ENCODE results near the gene SPATS1. TPM values are rescaled to one million over a fixed set of nuclear protein-coding genes. Genes with fewer than 3 reads are reported as not detected.

The SPATS1 gene
- total RNA-seq, 1 experiment from 2014 or later, result not detected

DNA sequence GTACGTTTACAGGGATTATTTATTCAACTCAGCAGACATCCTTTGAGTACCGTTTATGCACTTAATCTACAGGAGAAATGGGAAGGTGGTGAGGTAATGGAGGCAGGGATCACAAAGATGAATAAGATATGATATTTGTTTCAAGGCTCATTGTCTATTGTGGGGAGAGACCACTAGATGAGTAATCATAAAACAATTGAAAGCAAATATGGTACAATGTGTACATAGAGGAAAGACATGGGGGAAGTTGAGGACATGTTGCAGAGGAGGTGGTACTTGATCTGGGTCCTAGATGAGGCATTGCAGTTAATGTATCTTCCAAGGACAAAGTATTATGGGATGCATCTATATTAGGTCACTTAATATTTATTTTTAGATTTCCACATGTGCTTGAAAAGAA lies 31.3 kb downstream of the SPATS1 start:
- peak; percentile 38 for DNase-seq
- ATAC-seq, result peak; percentile 38
- no peak overlapping the region for H2AFZ ChIP-seq (ENCODE audit: low read length)
- H3K4me3 ChIP-seq (ENCODE audit: low read length), result no peak overlapping the region
- no peak overlapping the region for H3K4me2 ChIP-seq (ENCODE audit: low read length)
- no peak overlapping the region for H3K9ac ChIP-seq (ENCODE audit: low read length)
- ChIA-PET POLR2A (ENCODE audit: unreplicated experiment) (no interaction called here), CTCF (no interaction called here)
- BruUV-seq (replicated peaks), result no TSS peak
- no peaks in the 10 kb centered on the region for H3K36me3 ChIP-seq (ENCODE audit: low read depth, low read length)
- H3K79me2 ChIP-seq (ENCODE audit: low read length), result no peaks in the 10 kb centered on the region
- H3K4me1 ChIP-seq (ENCODE audit: insufficient read depth, low read length), result 0 out of 2 replicates have a peak, but pooled peaks cover 5% of the 10 kb centered on the region
- no peaks in the 10 kb centered on the region for H3K9me2 ChIP-seq (replicated peaks; ENCODE audit: low read length)
- no peaks in the 10 kb centered on the region for H3K27me3 ChIP-seq (ENCODE audit: low read length)
- no peaks in the 10 kb centered on the region for H4K20me1 ChIP-seq (ENCODE audit: low read length)
- H3K9me3 ChIP-seq (ENCODE audit: low read length), result no peaks in the 10 kb centered on the region
- TF ChIP-seq EZH2phosphoT487 (IDR thresholded peaks at IDR 0.05; ENCODE audit: borderline replicate concordance, low read length) (no peak), EZH2 (IDR thresholded peaks at IDR 0.05; ENCODE audit: low read length, unreplicated experiment) (no peak)
- TF ChIP-seq, protein P1, sequence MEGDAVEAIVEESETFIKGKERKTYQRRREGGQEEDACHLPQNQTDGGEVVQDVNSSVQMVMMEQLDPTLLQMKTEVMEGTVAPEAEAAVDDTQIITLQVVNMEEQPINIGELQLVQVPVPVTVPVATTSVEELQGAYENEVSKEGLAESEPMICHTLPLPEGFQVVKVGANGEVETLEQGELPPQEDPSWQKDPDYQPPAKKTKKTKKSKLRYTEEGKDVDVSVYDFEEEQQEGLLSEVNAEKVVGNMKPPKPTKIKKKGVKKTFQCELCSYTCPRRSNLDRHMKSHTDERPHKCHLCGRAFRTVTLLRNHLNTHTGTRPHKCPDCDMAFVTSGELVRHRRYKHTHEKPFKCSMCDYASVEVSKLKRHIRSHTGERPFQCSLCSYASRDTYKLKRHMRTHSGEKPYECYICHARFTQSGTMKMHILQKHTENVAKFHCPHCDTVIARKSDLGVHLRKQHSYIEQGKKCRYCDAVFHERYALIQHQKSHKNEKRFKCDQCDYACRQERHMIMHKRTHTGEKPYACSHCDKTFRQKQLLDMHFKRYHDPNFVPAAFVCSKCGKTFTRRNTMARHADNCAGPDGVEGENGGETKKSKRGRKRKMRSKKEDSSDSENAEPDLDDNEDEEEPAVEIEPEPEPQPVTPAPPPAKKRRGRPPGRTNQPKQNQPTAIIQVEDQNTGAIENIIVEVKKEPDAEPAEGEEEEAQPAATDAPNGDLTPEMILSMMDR (conservative IDR thresholded peaks at IDR 0.05; ENCODE audit: low read depth, low read length), result no peak
- no peaks in the 10 kb centered on the region for H3F3A ChIP-seq (ENCODE audit: low read length, unreplicated experiment)
- intact Hi-C loops (cut with micrococcal nuclease), result no loop called here
- H3K27ac ChIP-seq (ENCODE audit: low read length), result no peak overlapping the region

DNA sequence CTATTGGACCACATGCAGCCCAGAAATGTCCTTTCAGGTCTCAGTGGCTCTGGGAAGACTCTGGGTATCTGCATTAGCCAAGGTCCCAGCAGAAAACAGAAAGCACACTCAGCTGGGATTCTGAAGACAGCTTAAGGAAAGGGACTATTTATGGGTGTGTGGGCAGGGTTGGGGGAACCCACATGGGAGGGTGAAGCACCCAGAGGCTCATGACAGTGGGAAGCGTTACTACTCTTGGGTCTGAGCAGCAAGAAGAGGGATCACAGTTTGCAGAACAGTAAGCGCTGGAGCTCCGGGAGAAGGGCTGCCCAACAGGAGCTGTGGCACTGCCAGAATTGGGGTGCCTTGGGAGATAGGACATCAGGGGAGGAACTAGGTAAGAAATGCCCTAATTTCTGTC lies 32.6 kb downstream of the SPATS1 start:
- ATAC-seq, result no peak
- Histone ChIP-seq H3K9ac (ENCODE audit: low read length) (no peak overlapping the region), H3K36me3 (ENCODE audit: low read depth, low read length) (no peaks in the 10 kb centered on the region), H3K4me1 (ENCODE audit: insufficient read depth, low read length) (0 out of 2 replicates have a peak, but pooled peaks cover 5% of the 10 kb centered on the region), H3K9me3 (ENCODE audit: low read length) (no peaks in the 10 kb centered on the region), H3K27me3 (ENCODE audit: low read length) (no peaks in the 10 kb centered on the region), H4K20me1 (ENCODE audit: low read length) (no peaks in the 10 kb centered on the region), H3K4me3 (ENCODE audit: low read length) (no peak overlapping the region), H2AFZ (ENCODE audit: low read length) (no peak overlapping the region), H3K9me2 (replicated peaks; ENCODE audit: low read length) (no peaks in the 10 kb centered on the region), H3K4me2 (ENCODE audit: low read length) (no peak overlapping the region), H3K79me2 (ENCODE audit: low read length) (no peaks in the 10 kb centered on the region), H3K27ac (ENCODE audit: low read length) (no peak overlapping the region), H3F3A (ENCODE audit: low read length, unreplicated experiment) (no peaks in the 10 kb centered on the region)
- intact Hi-C loops (cut with micrococcal nuclease), result no loop called here
- POLR2A ChIA-PET (ENCODE audit: unreplicated experiment), result no interaction called here
- no TSS peak for BruUV-seq (replicated peaks)
- no peak for DNase-seq
- CTCF ChIA-PET, result no interaction called here
- no peak for TF ChIP-seq EZH2 (IDR thresholded peaks at IDR 0.05; ENCODE audit: low read length, unreplicated experiment)
- no peak for TF ChIP-seq EZH2phosphoT487 (IDR thresholded peaks at IDR 0.05; ENCODE audit: borderline replicate concordance, low read length)
- TF ChIP-seq, protein P1 (conservative IDR thresholded peaks at IDR 0.05; ENCODE audit: low read depth, low read length), result no peak

DNA sequence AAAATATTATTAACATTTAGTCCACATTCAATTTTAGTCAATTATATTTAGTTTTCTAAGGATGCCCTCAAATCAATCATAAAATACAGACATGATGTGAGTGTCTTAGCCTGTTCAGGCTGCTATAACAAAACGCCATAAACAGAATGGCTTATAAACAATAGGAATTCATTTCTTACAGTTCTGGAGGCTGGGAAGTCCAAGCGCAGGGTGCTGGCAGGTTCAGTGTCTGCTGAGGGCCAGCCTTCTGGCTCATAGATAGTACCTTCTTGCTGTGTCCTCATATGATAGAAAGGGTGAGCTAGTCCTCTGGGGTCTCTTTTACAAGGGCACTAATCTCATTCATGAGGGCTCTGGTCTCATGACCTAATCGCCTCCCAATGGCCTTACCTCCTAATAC lies 35.0 kb downstream of the SPATS1 start:
- H3K4me1 ChIP-seq (ENCODE audit: insufficient read depth, low read length), result 0 out of 2 replicates have a peak, but pooled peaks cover 5% of the 10 kb centered on the region
- H3K9me3 ChIP-seq (ENCODE audit: low read length), result no peaks in the 10 kb centered on the region
- intact Hi-C loops (cut with micrococcal nuclease), result no loop called here
- no peaks in the 10 kb centered on the region for H3K9me2 ChIP-seq (replicated peaks; ENCODE audit: low read length)
- no peaks in the 10 kb centered on the region for H3K79me2 ChIP-seq (ENCODE audit: low read length)
- DNase-seq (no peak), ATAC-seq (no peak)
- no peak overlapping the region for H3K27ac ChIP-seq (ENCODE audit: low read length)
- BruUV-seq (replicated peaks), result no TSS peak
- H3K27me3 ChIP-seq (ENCODE audit: low read length), result no peaks in the 10 kb centered on the region
- H3K9ac ChIP-seq (ENCODE audit: low read length), result no peak overlapping the region
- H3K4me3 ChIP-seq (ENCODE audit: low read length), result no peak overlapping the region
- H3F3A ChIP-seq (ENCODE audit: low read length, unreplicated experiment), result no peaks in the 10 kb centered on the region
- ChIA-PET CTCF (no interaction called here), POLR2A (ENCODE audit: unreplicated experiment) (no interaction called here)
- TF ChIP-seq EZH2 (IDR thresholded peaks at IDR 0.05; ENCODE audit: low read length, unreplicated experiment) (no peak), EZH2phosphoT487 (IDR thresholded peaks at IDR 0.05; ENCODE audit: borderline replicate concordance, low read length) (no peak)
- TF ChIP-seq, protein P1 (conservative IDR thresholded peaks at IDR 0.05; ENCODE audit: low read depth, low read length), result no peak
- H4K20me1 ChIP-seq (ENCODE audit: low read length), result no peaks in the 10 kb centered on the region
- H3K36me3 ChIP-seq (ENCODE audit: low read depth, low read length), result no peaks in the 10 kb centered on the region
- no peak overlapping the region for H3K4me2 ChIP-seq (ENCODE audit: low read length)
- no peak overlapping the region for H2AFZ ChIP-seq (ENCODE audit: low read length)
